Measurements from ENCODE around the gene PLPP4. TPM values are rescaled to one million over a fixed set of nuclear protein-coding genes. Genes with fewer than 3 reads are reported as not detected.

Gene PLPP4
- total RNA-seq, 1 experiment from 2014 or later, result not detected

GRCh38 chr10:120431251-120431651 is 25.8 kb upstream of the PLPP4 start:
- POLR2A ChIA-PET, result no interaction called here
- no peaks in the 10 kb centered on the region for H3K9me2 ChIP-seq (ENCODE audit: insufficient read depth)
- no peaks in the 10 kb centered on the region for H3K4me1 ChIP-seq (ENCODE audit: control insufficient read depth in 1 of 2, insufficient read depth in 2 of 2, low read length in 2 of 2)
- no peaks in the 10 kb centered on the region for H3K79me2 ChIP-seq (ENCODE audit: insufficient read depth, low read length)
- H3K36me3 ChIP-seq (ENCODE audit: control insufficient read depth in 1 of 2, insufficient read depth in 2 of 2, low read length in 2 of 2), result no peaks in the 10 kb centered on the region
- H3K4me2 ChIP-seq (ENCODE audit: low read length), result no peak overlapping the region
- no peak overlapping the region for H3K4me3 ChIP-seq (replicated peaks in 1 of 2; ENCODE audit: low read depth in 1 of 2, low read length in 2 of 2)
- DNase-seq (ENCODE audit: low read depth, low spot score) (no peak), ATAC-seq (no peak)
- no peak overlapping the region for H2AFZ ChIP-seq (ENCODE audit: low read depth, low read length, poor library complexity, severe bottlenecking)
- H3K27ac ChIP-seq (ENCODE audit: low read depth, low read length), result no peak overlapping the region
- no peaks in the 10 kb centered on the region for H3K9me3 ChIP-seq (ENCODE audit: control insufficient read depth in 1 of 2, insufficient read depth in 1 of 2, low read depth in 1 of 2, low read length in 2 of 2)
- peaks cover 49% of the 10 kb centered on the region; the same call in 1 of the 2 replicates for H3K27me3 ChIP-seq (ENCODE audit: insufficient read depth, low read length)
- CTCF ChIA-PET, result no interaction called here
- intact Hi-C loops (cut with micrococcal nuclease), result no loop called here
- no peaks in the 10 kb centered on the region for H4K20me1 ChIP-seq (ENCODE audit: insufficient read depth)
- H3K9ac ChIP-seq (ENCODE audit: low read length), result no peak overlapping the region
- TF ChIP-seq FOSL1 (IDR thresholded peaks at IDR 0.05; ENCODE audit: low read depth) (no peak), POLR2AphosphoS5 (IDR thresholded peaks at IDR 0.05; ENCODE audit: low read depth, low read length) (no peak), EZH2phosphoT487 (IDR thresholded peaks at IDR 0.05; ENCODE audit: borderline replicate concordance) (0 out of 2 replicates have a peak, but pooled peaks have one; percentile 49), EZH2 (IDR thresholded peaks at IDR 0.05) (no peak), POLR2A (IDR thresholded peaks at IDR 0.05; ENCODE audit: borderline replicate concordance, extremely low read depth, insufficient read depth, insufficient read length) (no peak), JUND (IDR thresholded peaks at IDR 0.05) (no peak), SP1 (IDR thresholded peaks at IDR 0.05; ENCODE audit: low read depth) (no peak), EGR1 (IDR thresholded peaks at IDR 0.05; ENCODE audit: low read depth) (no peak)
- BruUV-seq (replicated peaks), result no TSS peak
- RAD21 ChIA-PET (ENCODE audit: low non-redundant PET in 1 of 2, low total read pairs in 2 of 2, uncharacterized antibody in 2 of 2, unreplicated experiment in 2 of 2), result no interaction called here

GRCh38 chr10:120432209-120432608 is 24.8 kb upstream of the PLPP4 start:
- H3K9ac ChIP-seq (ENCODE audit: low read length), result no peak overlapping the region
- no peaks in the 10 kb centered on the region for H3K4me1 ChIP-seq (ENCODE audit: control insufficient read depth in 1 of 2, insufficient read depth in 2 of 2, low read length in 2 of 2)
- H3K27me3 ChIP-seq (ENCODE audit: insufficient read depth, low read length), result peaks cover 46% of the 10 kb centered on the region; the same call in 1 of the 2 replicates
- no peaks in the 10 kb centered on the region for H3K9me3 ChIP-seq (ENCODE audit: control insufficient read depth in 1 of 2, insufficient read depth in 1 of 2, low read depth in 1 of 2, low read length in 2 of 2)
- H4K20me1 ChIP-seq (ENCODE audit: insufficient read depth), result no peaks in the 10 kb centered on the region
- intact Hi-C loops (cut with micrococcal nuclease), result no loop called here
- CTCF ChIA-PET, result no interaction called here
- no peaks in the 10 kb centered on the region for H3K36me3 ChIP-seq (ENCODE audit: control insufficient read depth in 1 of 2, insufficient read depth in 2 of 2, low read length in 2 of 2)
- RAD21 ChIA-PET (ENCODE audit: low non-redundant PET in 1 of 2, low total read pairs in 2 of 2, uncharacterized antibody in 2 of 2, unreplicated experiment in 2 of 2), result no interaction called here
- H3K9me2 ChIP-seq (ENCODE audit: insufficient read depth), result no peaks in the 10 kb centered on the region
- no peak for DNase-seq (ENCODE audit: low read depth, low spot score)
- POLR2A ChIA-PET, result no interaction called here
- BruUV-seq (replicated peaks), result no TSS peak
- H3K27ac ChIP-seq (ENCODE audit: low read depth, low read length), result no peak overlapping the region
- no peak overlapping the region for H3K4me2 ChIP-seq (ENCODE audit: low read length)
- no peak overlapping the region for H2AFZ ChIP-seq (ENCODE audit: low read depth, low read length, poor library complexity, severe bottlenecking)
- H3K4me3 ChIP-seq (replicated peaks in 1 of 2; ENCODE audit: low read depth in 1 of 2, low read length in 2 of 2), result no peak overlapping the region
- H3K79me2 ChIP-seq (ENCODE audit: insufficient read depth, low read length), result no peaks in the 10 kb centered on the region
- ATAC-seq, result no peak
- TF ChIP-seq SP1 (IDR thresholded peaks at IDR 0.05; ENCODE audit: low read depth) (no peak), EZH2phosphoT487 (IDR thresholded peaks at IDR 0.05; ENCODE audit: borderline replicate concordance) (no peak), YY1 (IDR thresholded peaks at IDR 0.05; ENCODE audit: extremely low read depth, insufficient replicate concordance, low read depth, low read length) (no peak), MAX (IDR thresholded peaks at IDR 0.05) (no peak), POLR2AphosphoS5 (IDR thresholded peaks at IDR 0.05; ENCODE audit: low read depth, low read length) (no peak), REST (IDR thresholded peaks at IDR 0.05; ENCODE audit: low read depth) (no peak), ELF1 (IDR thresholded peaks at IDR 0.05; ENCODE audit: borderline replicate concordance, low read depth) (no peak), EGR1 (IDR thresholded peaks at IDR 0.05; ENCODE audit: low read depth) (no peak), ZNF274 (IDR thresholded peaks at IDR 0.05; ENCODE audit: low read depth, low read length) (no peak), RAD21 (IDR thresholded peaks at IDR 0.05; ENCODE audit: low read depth) (no peak), TCF7L2 (IDR thresholded peaks at IDR 0.05; ENCODE audit: borderline replicate concordance, extremely low read depth, insufficient read depth, insufficient read length) (no peak), ZFX (IDR thresholded peaks at IDR 0.05) (no peak)
